HG03432 (cell line): ENCODE measurements around the gene KAT8.

Source experiments
- ATAC-seq: cut with Tn5 transposase; IDR thresholded peaks from one replicate; pipeline ENCODE4 v1.9.1; 2021; ENCODE audit warnings: mild to moderate bottlenecking, moderate library complexity; ENCODE audit not compliant: unreplicated experiment

Gene KAT8

DNA sequence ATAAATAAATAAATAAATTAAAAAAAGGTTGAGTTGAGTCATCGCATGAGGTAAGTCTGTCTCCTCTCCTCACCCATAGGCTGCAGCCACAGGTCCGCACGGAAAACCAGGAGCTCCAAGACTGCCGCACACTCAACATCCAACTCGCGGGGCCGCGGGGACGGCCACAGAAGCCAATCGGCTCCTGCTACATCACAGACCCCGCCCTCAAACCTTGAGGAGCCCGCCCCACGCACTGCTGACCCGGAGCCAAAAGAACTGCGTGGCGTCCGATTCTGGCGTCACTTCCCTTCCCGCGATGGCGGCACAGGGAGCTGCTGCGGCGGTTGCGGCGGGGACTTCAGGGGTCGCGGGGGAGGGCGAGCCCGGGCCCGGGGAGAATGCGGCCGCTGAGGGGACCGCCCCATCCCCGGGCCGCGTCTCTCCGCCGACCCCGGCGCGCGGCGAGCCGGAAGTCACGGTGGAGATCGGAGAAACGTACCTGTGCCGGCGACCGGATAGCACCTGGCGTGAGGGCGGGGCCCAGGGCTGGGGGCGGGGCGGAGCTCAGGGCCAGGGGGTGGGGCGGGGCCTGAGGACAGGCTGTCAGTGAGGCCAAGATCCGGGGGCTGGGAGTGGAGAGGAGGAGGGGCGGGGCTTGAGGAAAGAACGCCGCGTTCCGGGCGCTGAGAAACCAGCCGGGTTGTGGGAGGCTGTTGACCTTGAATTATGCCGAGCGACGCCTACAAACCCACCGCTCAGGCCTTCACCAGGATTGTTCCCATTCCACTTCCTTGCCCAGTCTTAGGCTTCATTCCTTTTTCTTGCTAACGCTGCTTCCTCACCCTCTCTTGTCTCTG, at the start of gene KAT8:
KAT8 (plus strand) TSS at position 281 of the 839 bp plus-strand sequence; CDS start at position 299, 18 bp downstream.
- peak; percentile 92 for ATAC-seq

- ATAC-seq: no peak
Measured at GRCh38 chr16:31071861-31072260, 45.6 kb upstream of the KAT8 start.

- peak; percentile 1 for ATAC-seq
Measured at GRCh38 chr16:31072540-31073141, 44.8 kb upstream of the KAT8 start.

GRCh38 chr16:31073142-31073969, 44.1 kb upstream of the KAT8 start:
- ATAC-seq: peak; percentile 60

DNA sequence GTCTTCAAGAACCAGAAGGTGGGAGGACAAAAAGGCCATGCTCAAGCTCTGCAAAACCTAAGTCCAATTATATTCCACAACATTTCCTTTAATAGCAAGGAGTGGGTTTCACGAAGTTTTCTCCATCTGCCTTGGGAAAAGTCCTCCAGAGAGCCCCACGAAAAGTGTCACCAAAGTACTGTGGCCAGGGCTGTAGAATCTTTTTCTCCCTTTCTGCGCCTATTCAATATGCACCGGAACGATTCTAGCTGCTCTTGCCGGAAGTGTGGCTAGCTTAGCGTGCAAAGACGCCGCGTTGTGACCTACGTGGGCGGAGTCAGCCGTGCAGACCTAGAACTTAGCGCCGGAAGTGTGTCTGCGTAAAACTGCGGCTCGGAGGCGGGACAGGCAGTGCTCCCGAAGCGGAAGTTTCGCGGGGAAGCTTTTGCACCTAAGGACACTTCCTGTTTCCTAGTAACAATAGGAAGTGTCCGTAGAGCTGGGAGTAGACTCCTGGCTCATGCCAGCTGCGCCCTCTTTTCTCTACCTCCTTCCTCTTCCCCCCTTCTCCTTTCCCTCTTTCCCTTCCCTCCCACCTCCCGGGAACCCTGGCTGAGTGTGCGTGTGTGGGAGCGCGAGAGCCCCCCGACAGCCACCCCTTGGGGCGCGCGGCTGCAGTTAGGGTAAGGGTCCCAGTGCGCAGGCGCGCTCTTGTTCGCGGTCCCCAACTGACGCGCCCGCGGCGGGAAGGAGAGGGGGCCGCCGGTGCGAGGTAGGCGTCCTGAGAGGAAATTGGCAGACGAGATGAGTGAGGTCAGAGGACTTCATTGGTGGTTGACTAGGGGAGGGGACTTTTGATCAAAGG, 43.3 kb upstream of the KAT8 start, which contains the start of the genes ZNF646 and ZNF668:
ZNF646 (plus strand) TSS at position 453 of the 844 bp plus-strand sequence. CDS start 1,903 bp downstream, outside the sequence.
ZNF668 (minus strand) TSS at position 271 of the 844 bp plus-strand sequence. CDS start 9,781 bp downstream, outside the sequence.
- peak; percentile 70 for ATAC-seq

GRCh38 chr16:31074814-31075183, 42.7 kb upstream of the KAT8 start:
- ATAC-seq: no peak

- ATAC-seq: no peak
Measured at GRCh38 chr16:31076319-31076718, 41.1 kb upstream of the KAT8 start.

DNA sequence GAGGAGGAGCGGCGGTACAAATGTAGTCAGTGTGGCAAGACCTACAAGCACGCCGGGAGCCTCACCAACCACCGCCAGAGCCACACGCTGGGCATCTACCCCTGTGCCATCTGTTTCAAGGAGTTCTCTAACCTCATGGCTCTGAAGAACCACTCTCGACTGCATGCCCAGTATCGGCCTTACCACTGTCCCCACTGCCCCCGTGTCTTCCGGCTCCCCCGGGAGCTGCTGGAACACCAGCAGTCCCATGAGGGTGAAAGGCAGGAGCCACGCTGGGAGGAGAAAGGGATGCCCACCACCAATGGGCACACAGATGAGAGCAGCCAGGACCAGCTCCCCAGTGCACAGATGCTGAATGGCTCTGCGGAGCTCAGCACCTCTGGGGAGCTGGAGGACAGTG, 40.4 kb upstream of the KAT8 start:
- no peak for ATAC-seq

- no peak for ATAC-seq
Measured at GRCh38 chr16:31077592-31078396, 39.7 kb upstream of the KAT8 start.

DNA sequence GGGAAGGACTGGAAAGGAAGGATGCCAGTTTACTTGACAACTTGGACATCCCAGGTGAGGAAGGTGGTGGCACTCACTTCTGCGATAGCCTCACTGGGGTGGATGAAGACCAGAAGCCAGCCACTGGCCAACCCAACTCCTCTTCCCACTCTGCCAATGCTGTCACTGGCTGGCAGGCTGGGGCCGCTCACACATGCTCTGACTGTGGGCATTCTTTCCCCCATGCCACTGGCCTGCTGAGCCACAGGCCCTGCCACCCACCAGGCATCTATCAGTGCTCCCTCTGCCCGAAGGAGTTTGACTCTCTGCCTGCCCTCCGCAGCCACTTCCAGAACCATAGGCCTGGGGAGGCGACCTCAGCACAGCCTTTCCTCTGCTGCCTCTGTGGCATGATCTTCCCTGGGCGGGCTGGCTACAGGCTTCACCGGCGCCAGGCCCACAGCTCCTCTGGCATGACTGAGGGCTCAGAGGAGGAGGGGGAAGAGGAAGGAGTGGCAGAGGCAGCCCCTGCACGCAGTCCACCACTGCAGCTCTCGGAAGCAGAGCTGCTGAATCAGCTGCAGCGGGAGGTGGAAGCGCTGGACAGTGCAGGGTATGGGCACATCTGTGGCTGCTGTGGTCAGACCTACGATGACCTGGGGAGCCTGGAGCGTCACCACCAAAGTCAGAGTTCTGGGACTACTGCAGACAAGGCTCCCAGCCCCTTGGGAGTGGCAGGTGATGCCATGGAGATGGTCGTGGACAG, 38.7 kb upstream of the KAT8 start:
- ATAC-seq: no peak

- ATAC-seq: no peak
Measured at GRCh38 chr16:31079342-31079944, 38.0 kb upstream of the KAT8 start.

DNA sequence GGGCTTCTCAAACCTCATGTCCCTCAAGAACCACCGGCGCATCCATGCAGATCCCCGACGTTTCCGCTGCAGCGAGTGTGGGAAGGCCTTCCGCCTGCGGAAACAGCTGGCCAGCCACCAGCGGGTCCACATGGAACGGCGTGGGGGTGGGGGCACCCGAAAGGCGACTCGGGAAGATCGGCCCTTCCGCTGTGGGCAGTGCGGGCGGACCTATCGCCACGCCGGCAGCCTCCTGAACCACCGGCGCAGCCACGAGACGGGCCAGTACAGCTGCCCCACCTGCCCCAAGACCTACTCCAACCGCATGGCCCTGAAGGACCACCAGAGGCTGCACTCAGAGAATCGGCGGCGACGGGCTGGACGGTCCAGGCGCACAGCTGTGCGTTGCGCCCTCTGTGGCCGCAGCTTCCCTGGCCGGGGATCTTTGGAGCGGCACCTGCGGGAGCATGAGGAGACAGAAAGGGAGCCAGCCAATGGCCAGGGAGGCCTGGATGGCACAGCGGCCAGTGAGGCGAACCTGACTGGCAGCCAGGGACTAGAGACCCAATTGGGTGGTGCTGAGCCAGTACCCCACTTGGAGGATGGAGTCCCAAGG, 37.3 kb upstream of the KAT8 start:
- ATAC-seq: no peak

GRCh38 chr16:31080756-31081419, 36.6 kb upstream of the KAT8 start:
- ATAC-seq: no peak

DNA sequence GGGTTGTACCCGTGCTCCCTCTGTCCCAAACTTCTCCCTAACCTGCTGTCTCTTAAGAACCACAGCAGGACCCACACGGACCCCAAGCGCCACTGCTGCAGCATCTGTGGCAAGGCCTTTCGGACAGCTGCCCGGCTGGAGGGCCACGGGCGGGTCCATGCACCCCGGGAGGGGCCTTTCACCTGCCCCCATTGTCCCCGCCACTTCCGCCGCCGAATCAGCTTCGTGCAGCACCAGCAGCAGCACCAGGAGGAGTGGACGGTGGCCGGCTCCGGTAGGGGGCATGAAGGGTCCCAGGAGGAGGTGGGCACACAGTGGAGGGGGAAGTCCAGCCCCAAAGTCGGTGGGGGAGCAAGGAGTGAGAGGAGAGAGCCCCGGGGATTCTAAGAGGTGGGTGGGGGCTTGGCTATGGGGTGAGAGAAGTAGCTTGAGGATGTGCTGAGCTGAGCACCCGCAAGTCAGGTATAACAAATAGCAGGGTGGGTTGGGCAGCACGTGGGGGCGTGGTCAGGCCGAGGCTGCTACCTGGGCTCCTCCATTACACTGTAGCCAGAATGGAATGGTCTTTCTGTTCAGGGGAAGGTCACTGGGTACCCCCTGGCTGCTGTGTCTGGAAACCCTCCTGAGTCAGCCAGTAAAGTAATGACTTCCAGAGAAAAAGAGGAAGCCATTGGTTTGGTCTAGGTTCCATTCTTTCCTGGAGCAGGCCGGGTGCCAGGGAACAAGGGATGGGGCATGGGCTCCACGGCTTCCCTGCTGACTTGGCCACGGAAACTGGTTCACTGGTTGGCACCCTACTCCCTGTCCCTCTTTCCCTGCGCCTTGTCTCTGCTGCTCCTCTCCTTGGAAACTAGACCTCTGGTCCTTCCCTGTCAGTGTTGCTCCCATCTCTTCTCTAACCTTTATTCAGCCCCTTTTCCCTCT, 35.8 kb upstream of the KAT8 start:
- ATAC-seq: no peak

DNA sequence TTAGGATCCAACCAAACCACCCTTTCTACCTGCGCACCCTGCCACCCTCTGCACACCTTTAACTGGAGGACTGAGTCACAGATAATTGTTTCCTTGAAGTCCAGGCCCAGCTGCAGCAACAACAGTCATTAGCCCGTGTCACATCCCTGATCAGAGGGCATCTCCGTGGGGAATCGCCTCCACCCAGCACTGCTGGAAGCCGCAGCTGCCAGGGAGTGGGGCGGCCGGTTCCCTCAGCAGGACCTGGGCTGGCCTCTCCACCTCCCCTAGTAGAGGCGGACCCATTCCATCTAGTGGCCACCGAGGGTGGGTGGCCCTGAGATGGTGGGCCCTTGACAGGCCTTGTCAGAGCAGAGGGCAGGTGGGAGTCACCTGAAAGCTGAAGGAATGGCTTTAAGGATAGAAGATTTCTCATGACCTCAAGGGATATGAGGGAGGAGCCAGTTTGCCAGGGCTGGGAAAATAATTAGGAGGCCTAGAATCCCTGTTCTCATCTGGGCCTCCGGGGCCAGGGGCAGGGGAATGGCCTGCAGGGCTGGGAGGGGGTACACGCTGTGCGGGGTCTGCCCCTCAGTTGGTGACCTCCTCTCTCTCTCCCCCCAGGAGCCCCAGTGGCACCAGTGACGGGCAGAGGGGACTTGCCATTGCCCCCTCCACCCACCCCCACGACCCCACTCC, 35.0 kb upstream of the KAT8 start:
- ATAC-seq: no peak

GRCh38 chr16:31083081-31083480, 34.4 kb upstream of the KAT8 start:
- ATAC-seq: no peak
